Measurements from ENCODE around the gene INO80E.

Gene INO80E

GRCh38 chr16:29975811-29976511 lies 20.1 kb upstream of the INO80E start:
- peak; percentile 65 for DNase-seq

- DNase-seq, result no peak
These were observed 18.8 kb upstream of the INO80E start for GRCh38 chr16:29977063-29977825.

GRCh38 chr16:29978081-29978480 lies 18.0 kb upstream of the INO80E start:
- no peak for DNase-seq

- no peak for DNase-seq
These were observed 17.3 kb upstream of the INO80E start for GRCh38 chr16:29978564-29979270.

- DNase-seq, result no peak
These were observed 13.3 kb upstream of the INO80E start for GRCh38 chr16:29982560-29983419.

GRCh38 chr16:29983420-29984136 lies 12.5 kb upstream of the INO80E start:
- DNase-seq, result no peak

- no peak for DNase-seq
These were observed 11.8 kb upstream of the INO80E start for GRCh38 chr16:29984137-29984763.

GRCh38 chr16:29984764-29985147 lies 11.3 kb upstream of the INO80E start:
- DNase-seq, result no peak

GRCh38 chr16:29985271-29985811 lies 10.7 kb upstream of the INO80E start:
- no peak for DNase-seq

GRCh38 chr16:29986231-29986630 lies 9.8 kb upstream of the INO80E start:
- no peak for DNase-seq

- DNase-seq, result no peak
These were observed 9.1 kb upstream of the INO80E start for GRCh38 chr16:29986931-29987330.

- no peak for DNase-seq
These were observed 8.5 kb upstream of the INO80E start for GRCh38 chr16:29987371-29988085.

GRCh38 chr16:29988346-29989075 lies 7.5 kb upstream of the INO80E start:
- no peak for DNase-seq

- no peak for DNase-seq
These were observed 6.8 kb upstream of the INO80E start for GRCh38 chr16:29989111-29989858.

- DNase-seq, result no peak
These were observed 6.0 kb upstream of the INO80E start for GRCh38 chr16:29990034-29990433.

GRCh38 chr16:29990883-29991570 lies 5.0 kb upstream of the INO80E start:
- no peak for DNase-seq

GRCh38 chr16:29991571-29991904 lies 4.5 kb upstream of the INO80E start:
- DNase-seq, result no peak

- DNase-seq, result peak; percentile 37
These were observed 3.6 kb upstream of the INO80E start for GRCh38 chr16:29992344-29992967.

Measured in OCI-M1 (cell line).